BE2C (cell line): ENCODE data around the gene LSM6.

Source experiments
- DNase-seq: peaks from one replicate; pipeline ENCODE4 v3.0.0-alpha.2; 2020
- H3K27me3 ChIP-seq: fragments of 250-450 bp; sonication (Bioruptor Pico); 2 replicates; pipeline ENCODE4 v1.5.1; 2020; ENCODE audit warnings: mild to moderate bottlenecking
- H3K36me3 ChIP-seq: fragments of 250-450 bp; sonication (Bioruptor Pico); 2 replicates; pipeline ENCODE4 v1.5.1; 2020; ENCODE audit warnings: mild to moderate bottlenecking
- H3K4me1 ChIP-seq: fragments of 250-450 bp; sonication (Bioruptor Pico); 2 replicates; pipeline ENCODE4 v1.5.1; 2020
- H3K4me3 ChIP-seq: 2 replicates; pipeline ENCODE4 v1.5.1; 2011; ENCODE audit warnings: low read depth, low read length
- H3K9me3 ChIP-seq: fragments of 250-450 bp; sonication (Bioruptor Pico); 2 replicates; pipeline ENCODE4 v1.5.1; 2020
- TF ChIP-seq, protein P1 (sequence below): IDR thresholded peaks from 2 replicates; pipeline ENCODE4 v1.5.1; 2012; ENCODE audit warnings: mild to moderate bottlenecking, low read depth, low read length

LSM6 gene

DNA sequence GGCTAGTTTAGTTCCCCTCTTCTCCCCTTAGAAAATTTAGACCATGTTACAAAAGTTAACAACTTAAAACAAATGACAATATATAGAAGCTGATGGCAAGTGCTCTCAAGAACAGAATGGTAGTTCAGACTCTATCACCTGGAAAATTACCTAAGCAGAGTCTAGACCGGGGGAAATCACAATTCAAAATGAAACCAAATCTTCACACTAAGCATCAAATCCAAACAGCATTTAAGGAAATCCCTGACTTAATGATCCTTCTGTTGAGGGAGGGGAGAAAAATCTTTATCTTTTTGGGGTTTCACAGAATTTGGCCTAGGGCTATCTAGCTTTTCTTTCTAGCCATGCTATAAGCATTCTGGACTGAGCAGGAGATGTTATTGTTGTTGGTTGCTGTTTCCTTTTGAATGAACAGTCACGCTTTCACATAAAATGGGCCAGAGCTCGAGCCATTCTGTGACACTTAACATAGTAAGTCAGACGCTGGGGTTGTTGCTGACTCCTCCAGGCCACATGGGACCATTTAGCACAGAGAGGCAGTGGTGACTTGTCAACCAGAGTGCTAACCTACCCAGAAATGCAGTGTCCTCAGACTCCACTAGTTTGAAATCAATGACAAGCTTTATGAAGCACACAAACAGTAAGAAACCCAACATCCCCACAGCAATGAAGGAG is 16.0 kb upstream of the LSM6 start:
- Histone ChIP-seq H3K4me3 (no peak overlapping the region), H3K4me1 (no peaks in the 10 kb centered on the region)

DNA sequence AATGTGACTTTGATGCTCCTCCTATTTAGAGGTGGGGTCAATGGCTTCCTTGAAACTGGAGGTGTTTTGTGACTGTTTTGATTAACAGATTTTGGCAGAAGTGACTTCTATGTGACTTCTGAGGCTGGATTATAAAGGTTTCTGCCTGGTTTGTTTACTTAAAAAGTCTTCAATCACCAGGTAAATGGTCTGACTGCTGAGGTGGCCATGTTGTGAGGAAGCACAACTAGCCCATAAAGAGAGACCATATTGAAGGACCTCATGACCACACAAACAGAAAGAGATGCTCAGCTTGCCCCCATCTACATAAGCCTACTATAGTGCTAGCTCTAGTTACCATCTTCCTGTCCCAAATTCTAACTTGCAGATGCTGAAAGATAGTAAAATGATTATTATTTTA is 14.3 kb upstream of the LSM6 start:
- Histone ChIP-seq H3K4me1 (no peaks in the 10 kb centered on the region), H3K36me3 (no peaks in the 10 kb centered on the region), H3K4me3 (no peak overlapping the region), H3K27me3 (no peaks in the 10 kb centered on the region; the same call in 1 of the 2 replicates), H3K9me3 (no peaks in the 10 kb centered on the region)
- TF ChIP-seq, protein P1, sequence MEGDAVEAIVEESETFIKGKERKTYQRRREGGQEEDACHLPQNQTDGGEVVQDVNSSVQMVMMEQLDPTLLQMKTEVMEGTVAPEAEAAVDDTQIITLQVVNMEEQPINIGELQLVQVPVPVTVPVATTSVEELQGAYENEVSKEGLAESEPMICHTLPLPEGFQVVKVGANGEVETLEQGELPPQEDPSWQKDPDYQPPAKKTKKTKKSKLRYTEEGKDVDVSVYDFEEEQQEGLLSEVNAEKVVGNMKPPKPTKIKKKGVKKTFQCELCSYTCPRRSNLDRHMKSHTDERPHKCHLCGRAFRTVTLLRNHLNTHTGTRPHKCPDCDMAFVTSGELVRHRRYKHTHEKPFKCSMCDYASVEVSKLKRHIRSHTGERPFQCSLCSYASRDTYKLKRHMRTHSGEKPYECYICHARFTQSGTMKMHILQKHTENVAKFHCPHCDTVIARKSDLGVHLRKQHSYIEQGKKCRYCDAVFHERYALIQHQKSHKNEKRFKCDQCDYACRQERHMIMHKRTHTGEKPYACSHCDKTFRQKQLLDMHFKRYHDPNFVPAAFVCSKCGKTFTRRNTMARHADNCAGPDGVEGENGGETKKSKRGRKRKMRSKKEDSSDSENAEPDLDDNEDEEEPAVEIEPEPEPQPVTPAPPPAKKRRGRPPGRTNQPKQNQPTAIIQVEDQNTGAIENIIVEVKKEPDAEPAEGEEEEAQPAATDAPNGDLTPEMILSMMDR, result no peak
- no peak for DNase-seq

More for the DNA sequence above, 16.0 kb upstream of the LSM6 start:
- TF ChIP-seq, protein P1, result no peak
- no peaks in the 10 kb centered on the region for H3K36me3 ChIP-seq
- H3K27me3 ChIP-seq, result peaks cover 2% of the 10 kb centered on the region
- no peak for DNase-seq
- H3K9me3 ChIP-seq, result no peaks in the 10 kb centered on the region

DNA sequence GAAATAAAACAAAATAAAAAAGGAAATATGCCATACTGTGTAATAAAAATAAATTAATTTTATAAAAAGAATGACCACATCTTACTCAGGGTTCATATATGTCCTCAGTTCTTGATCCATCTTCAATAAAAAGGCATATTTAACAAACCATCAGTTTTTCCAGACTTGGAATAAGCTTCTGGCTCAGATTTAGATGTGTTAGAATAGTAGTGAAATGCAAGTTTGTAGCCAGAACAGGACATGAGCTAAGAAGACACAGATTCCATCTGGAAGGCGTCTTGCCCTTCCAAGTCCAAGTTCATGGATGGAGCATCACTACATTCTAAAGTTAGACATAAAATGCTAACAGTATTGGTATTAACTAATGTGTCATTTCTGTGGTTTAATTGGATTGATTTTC is 10.3 kb upstream of the LSM6 start:
- TF ChIP-seq, protein P1, result no peak
- H3K36me3 ChIP-seq, result no peaks in the 10 kb centered on the region
- H3K4me1 ChIP-seq, result no peaks in the 10 kb centered on the region

DNA sequence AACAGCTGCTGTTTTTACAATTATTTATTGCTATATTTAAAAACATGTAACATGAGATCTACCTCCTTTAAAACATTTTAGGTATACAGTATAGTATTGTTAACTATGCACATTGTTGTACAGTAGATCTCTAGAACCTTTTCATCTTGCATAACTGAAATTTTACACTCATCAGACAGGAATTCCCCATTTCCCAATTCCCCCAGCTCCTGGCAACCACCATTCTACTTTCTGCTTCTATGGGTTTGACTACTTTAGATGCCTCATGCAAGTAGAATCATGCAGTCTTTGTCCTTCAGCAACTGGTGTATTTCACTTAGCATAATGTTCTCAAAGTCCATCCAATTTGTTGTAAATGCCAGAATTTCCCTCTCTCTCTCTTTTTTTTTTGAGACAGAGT is 9.7 kb upstream of the LSM6 start:
- Histone ChIP-seq H3K4me3 (no peak overlapping the region), H3K27me3 (no peaks in the 10 kb centered on the region), H3K4me1 (no peaks in the 10 kb centered on the region), H3K9me3 (no peaks in the 10 kb centered on the region), H3K36me3 (no peaks in the 10 kb centered on the region)
- TF ChIP-seq, protein P1, result no peak
- no peak for DNase-seq

More for the DNA sequence above, 10.3 kb upstream of the LSM6 start:
- Histone ChIP-seq H3K27me3 (no peaks in the 10 kb centered on the region), H3K9me3 (no peaks in the 10 kb centered on the region), H3K4me3 (no peak overlapping the region)
- DNase-seq, result no peak

DNA sequence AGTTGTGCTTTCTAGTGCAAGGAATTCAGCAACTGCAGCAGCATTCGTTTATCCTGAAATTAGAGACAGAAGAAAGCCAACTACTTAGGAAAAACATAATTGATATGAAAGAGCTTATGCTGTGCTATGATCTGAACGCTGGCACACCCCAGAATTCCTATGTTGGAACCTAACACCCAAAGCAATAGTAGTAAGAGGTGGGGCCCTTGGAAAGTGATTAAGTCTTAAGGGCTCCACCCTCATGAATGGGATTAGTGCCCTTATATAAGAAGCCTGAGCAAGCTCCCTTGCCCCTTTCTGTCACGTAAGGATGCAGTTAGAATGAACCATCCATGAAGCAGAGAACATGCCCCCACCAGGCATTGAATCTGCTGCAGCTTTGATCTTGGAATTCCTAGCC is 5.4 kb upstream of the LSM6 start:
- no peaks in the 10 kb centered on the region for H3K36me3 ChIP-seq
- H3K4me1 ChIP-seq, result no peaks in the 10 kb centered on the region
- TF ChIP-seq, protein P1, result no peak
- no peaks in the 10 kb centered on the region for H3K9me3 ChIP-seq
- no peak overlapping the region for H3K4me3 ChIP-seq
- no peak for DNase-seq
- H3K27me3 ChIP-seq, result no peaks in the 10 kb centered on the region

DNA sequence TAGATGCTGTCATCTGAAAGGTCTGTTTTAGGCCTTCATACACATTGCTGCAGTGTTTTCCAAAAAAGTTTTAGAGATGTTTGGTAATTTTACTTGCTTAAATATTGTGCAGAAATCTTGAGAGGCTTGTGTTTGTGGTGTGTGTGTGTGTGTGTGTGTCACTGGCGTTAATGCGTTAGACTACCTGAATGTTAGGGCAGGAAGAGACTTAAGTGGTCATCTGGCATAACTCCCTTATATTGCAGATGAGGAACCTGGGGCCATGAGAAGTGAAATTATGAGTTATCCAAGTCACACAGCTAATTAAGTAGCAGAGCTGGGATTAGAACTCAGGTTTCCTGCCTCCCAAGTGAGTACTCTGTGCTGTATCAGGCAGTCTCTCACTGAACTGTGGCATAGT is 1.4 kb downstream of the LSM6 start:
- Histone ChIP-seq H3K4me1 (no peaks in the 10 kb centered on the region), H3K9me3 (no peaks in the 10 kb centered on the region), H3K27me3 (no peaks in the 10 kb centered on the region), H3K4me3 (peak overlapping the region; percentile 82), H3K36me3 (no peaks in the 10 kb centered on the region)
- no peak for DNase-seq
- TF ChIP-seq, protein P1, result no peak
